Mucosa of gallbladder (tissue), 1 donor: ENCODE measurements around the gene HOXC10. TPM values are rescaled to one million over a fixed set of nuclear protein-coding genes. Genes with fewer than 3 reads are reported as not detected.

ENCODE experiments used
- DNase-seq: peaks from one replicate; pipeline ENCODE4 v3.0.0-alpha.2; 2020; ENCODE audit warnings: low spot score
- total RNA-seq: library from RNA; stranded (reverse); gene quantifications from one replicate; pipeline ENCODE4 v1.2.1, GENCODE V29; 2021
- donor health status: DM: no; HTN: no; CAD: no.

HOXC10 gene
- total RNA-seq, 1 donor from 2014 or later, result not detected

- DNase-seq, result no peak
These were observed 7.1 kb upstream of the HOXC10 start for GRCh38 chr12:53977596-53978445.

DNA sequence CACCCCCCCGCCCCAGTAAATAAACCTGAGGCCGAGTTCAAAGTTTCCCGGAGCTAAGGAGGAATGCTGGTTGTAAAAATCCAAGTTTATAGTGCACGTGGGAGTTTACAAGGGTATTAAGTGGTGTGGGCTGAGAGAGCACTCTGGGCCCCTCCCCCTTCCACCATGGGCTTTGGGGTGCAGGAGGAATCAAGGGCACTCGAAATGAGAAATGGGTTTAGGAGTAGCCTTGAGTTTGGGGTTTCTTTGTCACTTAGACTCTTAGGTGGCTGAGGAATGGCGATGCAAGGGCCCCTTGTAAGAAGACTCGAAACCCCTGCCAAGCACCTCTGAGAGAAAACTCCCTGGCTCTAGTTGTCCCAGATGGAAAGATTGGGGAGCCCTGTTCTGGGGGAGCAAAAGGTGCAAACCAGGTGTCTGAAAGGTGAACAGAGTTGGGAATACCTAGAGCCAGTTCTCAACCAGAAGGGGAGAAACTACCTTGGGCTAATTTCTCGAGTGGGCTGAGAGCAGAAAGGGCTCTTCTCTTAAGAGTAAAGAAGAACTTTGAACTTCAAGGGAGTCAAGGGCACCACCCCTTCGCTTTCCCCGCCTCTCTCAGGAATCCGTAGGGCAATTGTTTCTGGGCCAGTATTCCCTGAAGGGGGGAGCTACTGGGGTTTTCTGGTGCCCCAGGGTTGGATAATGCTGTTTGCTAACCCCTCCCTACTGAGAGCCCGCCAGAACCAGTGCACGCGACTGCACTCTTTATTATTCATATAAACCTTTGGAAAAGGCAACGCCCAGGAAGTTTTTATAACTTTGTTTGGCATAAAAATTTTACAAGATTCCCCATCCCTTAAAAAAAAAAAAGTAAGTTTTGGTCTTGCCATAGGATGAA is 6.2 kb upstream of the HOXC10 start:
- DNase-seq, result no peak

DNA sequence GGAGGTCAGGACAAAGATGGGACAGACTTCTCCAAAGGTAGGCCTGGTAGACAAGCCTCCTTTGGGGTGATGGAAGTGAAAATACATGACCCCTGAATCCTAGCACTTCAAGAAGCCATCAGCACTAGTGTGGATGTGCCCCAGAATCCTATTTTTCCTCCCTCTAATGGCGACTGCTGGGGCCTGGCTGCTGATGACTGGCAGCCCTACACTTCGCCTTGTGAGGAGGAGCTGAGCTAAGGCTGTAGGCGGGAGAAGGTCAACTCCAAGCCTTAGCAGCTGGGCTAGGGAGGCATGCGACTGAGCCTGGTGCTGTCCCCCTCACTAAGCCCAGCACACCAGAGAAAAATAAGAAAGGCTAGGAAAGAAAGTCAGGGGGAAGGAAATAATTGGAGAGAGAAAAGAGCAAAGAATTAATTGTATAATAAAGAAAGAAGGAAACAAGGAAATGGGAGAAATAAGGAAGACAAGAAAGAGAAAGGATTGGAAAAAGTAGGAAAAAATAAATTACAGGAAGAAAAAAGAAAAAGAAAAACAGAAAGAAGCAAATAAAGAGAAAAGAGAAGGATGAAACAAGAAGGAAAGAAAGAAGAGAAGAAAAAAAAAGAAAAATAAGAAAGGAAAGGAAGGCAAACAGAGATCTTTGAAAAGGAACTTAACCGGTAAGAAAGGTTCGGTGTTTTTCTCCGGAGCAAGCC is 4.7 kb upstream of the HOXC10 start:
- no peak for DNase-seq

GRCh38 chr12:53980802-53981496 is 4.0 kb upstream of the HOXC10 start:
- DNase-seq, result no peak

DNA sequence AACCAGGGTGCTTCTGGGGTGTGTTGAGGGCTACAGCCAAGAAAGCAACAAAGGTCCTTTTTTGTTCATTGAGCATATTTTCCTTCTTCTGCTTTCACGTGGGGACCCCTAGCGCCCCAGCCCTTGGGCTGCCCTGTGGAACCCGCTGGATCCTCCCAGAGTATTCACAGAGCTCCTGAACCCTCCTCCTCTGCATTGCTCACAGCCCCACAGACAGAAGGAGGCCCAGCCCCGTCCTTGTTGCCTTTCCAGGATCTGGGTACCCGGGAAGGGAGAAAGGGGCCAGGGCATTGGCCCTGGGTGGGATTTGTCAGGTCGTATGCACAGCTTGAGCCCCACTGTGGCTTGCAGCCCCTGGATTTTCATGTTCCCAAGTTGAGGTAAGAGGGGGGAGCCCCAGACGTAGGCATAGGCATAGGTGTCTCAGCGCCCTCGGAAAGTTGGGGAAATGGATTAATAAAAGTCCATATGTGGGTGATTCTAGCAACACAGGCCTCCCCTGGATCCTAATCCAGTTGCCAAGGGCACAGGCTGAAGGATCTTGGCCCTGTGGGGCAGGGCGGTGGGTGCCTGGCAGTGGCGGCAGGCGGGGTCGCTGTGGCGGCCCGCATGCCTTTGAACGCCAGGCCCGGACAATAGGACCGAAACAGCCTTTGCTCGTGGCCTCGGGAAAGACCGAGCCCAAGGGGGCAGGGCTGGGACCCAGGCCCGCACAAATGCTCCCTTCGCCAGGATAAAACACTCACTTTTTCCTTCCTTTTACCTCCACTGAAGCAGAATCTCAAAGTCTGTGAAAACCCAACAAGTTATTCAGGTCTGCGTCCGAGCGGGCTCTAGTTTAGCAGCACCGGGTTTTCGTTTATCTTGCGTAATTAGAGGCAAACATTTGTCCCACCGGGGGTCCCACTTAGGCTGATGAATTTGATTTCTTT is 3.0 kb upstream of the HOXC10 start:
- DNase-seq, result no peak

- no peak for DNase-seq
These were observed 2.0 kb upstream of the HOXC10 start for GRCh38 chr12:53982648-53983567.

DNA sequence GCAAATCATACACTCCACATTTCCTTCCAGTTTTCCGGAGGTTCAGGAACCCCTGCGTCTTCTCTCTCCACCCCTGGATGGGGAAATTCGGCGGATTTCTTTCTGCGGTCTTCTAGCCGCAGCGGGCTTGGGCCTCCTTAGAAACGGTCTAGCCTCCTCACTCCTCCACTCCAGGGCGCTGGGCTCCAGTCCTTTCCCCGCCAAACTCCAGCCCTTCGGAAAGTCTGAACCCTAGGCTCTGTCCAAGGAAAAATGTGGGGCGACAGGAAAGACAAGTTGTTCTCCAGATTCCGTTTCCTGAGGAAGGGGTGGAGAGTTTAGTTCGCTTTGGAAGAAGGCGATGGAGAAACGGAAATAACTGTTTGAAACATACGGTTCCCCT is 1.4 kb upstream of the HOXC10 start:
- no peak for DNase-seq

DNA sequence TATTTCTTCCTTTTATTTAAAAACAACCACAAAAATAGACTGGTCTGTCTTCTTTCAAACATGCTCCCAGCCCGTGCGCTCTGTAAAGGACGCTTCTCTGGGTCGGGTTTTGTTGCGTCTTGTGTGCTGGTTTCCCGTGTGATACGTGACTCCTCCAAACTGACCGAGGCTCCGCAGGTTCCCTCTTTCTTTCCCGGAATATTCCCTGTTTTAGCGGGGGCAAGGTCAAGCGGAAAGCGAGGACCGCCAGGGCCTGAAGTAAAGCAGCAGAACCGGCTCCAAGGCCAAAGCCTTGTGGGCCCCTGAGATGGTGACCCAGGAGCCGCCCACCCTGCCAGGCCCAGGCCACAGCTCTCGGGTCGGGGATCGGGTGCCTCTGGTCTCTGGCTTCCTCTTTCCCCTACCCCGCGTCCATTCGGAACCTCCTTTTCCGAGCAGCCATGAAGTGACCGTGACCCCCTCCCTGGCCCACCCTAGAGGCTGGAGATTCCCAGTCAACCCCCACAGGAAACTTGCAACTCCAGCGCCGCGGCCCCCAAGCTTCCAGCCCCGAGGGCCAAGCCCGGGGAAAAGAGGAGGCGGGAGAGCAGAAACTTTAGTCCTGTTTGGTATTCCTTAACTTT is 885 bp upstream of the HOXC10 start:
- no peak for DNase-seq

GRCh38 chr12:53985692-53985993 is 697 bp downstream of the HOXC10 start:
- no peak for DNase-seq

DNA sequence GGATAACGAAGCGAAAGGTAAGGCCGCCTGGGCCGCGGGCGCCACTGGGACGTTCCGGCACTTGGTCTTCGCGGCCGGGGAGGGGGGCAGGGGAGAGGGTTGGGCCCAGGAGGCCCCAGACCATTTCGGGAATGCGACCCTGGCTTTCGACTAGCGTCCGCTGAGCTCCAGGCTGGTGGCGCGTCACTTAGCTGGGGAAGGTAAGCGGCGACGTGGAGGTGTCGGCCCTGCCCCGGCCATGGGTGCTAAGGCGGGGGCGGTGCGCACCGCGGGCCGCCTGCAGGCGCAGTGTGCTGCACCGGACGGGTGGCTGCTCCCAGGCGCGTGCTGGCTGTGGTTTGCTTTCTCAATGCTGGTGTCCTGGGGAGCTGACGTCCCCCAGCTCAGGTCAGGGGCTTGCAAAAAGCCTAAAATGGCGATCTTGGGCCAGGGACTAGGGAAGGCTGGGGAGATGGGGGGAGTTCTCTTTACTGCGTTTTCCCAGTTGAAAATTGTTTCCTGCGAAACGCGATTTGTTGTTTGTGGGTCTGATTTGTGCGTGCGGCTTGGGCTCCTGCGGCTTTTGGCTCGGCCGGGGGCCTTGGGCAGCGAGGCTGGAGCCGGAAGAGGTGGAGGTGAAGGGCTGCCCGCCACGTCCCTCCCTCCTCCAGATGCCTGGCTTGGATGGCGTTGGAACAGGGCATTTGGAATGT is 1.2 kb downstream of the HOXC10 start:
- DNase-seq, result no peak

GRCh38 chr12:53986686-53987483 is 1.9 kb downstream of the HOXC10 start:
- DNase-seq, result no peak

DNA sequence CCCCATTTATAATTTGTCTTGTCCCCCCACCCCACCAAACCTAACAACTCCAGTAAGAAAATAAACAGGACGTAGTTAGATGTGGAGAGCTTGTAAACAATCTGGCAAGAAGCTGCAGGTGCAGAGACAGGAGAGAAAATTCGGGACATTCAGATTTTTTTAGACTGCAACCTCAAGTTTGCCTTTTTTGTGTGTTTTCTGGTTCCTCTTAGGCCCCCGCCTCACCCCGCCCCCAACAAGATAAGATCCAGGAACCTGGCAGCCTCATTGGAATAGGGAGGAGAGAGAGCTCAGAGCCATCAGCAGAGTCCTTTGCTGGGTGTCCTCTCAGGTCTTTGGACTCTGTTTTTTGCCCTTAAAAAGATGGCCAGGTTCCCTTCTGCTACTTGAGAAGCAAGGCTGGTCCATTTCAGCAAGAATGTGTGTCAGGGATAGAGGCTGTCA is 2.9 kb downstream of the HOXC10 start:
- no peak for DNase-seq

DNA sequence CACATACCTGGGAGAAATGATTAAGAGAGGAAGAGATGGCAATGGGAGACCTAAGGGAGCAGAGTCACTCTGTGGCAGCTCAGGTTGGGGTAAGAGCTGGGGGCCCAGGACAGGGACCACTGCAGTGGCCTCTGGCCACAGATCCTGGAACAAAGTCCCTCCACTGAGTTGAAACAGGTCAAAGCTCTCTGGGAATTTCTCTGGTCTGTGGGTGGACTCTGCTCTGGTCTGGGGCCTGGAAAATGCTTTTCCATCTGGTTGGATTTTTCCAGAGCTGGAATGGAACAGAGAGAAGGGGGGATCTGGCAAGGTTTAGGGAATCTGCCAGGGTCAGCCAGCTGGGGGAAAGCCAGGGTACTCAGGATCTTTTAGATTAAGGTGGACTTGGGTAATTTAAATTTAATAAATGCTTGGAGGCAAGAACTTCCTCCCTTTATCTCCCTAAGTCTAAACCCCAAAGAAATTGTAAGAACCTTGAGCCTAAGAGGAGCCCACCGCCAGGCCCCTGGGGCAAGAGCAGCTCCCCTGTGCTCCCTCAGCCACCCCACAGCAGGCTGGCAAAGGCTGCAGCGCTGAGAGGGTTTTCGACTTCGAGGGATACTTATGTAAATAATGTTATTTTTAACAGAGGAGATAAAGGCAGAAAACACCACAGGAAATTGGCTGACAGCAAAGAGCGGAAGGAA is 3.7 kb downstream of the HOXC10 start:
- no peak for DNase-seq

- DNase-seq, result no peak
These were observed 4.5 kb downstream of the HOXC10 start for GRCh38 chr12:53989227-53990113.

DNA sequence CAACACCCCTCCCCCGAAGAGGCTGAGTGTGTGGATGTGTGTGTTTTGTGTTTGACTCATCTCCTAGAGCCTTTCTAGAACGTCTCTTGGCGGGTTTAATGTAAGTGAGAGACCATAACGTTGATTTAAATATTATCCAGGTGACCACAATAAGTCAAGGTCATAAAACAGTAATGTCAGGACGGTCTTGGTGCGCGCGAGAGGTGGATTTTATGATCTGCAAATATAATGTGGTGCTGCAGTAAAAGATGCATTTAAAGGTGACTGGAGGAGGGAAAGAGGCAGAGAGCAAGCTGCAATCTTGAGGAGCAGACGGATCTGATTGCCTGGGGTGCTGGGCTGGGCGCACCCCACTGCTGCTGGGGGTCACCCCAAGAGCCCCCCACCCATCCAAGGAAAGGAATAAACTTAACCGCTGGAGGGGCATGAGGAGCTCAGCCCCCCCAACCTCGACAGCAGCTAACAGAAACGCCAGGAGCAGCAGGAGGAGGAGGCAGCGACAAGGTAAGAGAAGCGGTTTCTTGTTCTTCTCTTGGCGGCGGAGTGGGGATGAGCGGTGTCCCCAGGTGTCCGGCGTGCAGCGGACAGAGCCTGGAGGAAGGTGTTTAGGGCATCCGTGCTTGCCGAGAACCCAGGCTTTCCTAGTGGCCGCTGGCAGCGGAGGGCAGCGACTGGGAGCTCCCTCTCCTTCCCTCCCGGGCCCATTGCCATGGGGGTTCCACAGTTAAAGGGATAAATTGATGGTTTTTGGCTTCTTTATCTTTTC is 5.5 kb downstream of the HOXC10 start:
- no peak for DNase-seq
